NOMO-1 (cell line): ENCODE results near the gene TCHHL1.

Experiments used
- DNase-seq, 2 experiments: peaks; one replicate each; lab custom pipeline; 2025; ENCODE audit not compliant: unreplicated experiment in 2 of 2; lab: John Stamatoyannopoulos, UW

Gene TCHHL1

GRCh38 chr1:152089014-152089674 lies at the start of gene TCHHL1:
TCHHL1 (minus strand) TSS chr1:152089064; CDS start chr1:152088143, 921 bp downstream.
- no peak for DNase-seq

- no peak for DNase-seq
These were observed 48.4 kb upstream of the TCHHL1 start for GRCh38 chr1:152137215-152137614.

GRCh38 chr1:152130186-152130585 lies 41.3 kb upstream of the TCHHL1 start:
- no peak for DNase-seq

- DNase-seq: no peak
These were observed 38.8 kb upstream of the TCHHL1 start for GRCh38 chr1:152127673-152128072.

- DNase-seq: no peak
These were observed 37.1 kb upstream of the TCHHL1 start for GRCh38 chr1:152125834-152126443.

GRCh38 chr1:152118915-152119314 lies 30.1 kb upstream of the TCHHL1 start:
- peak in 1 of 2 experiments; percentile 33 for DNase-seq

GRCh38 chr1:152115344-152115743 lies 26.5 kb upstream of the TCHHL1 start, which contains the start of gene TCHH:
TCHH (minus strand) TSS chr1:152115444; CDS start chr1:152114080, 1,364 bp downstream.
- no peak for DNase-seq

- DNase-seq: no peak
These were observed 24.1 kb upstream of the TCHHL1 start for GRCh38 chr1:152112885-152113432.

- peak in 1 of 2 experiments; percentile 8 for DNase-seq
These were observed 23.4 kb upstream of the TCHHL1 start for GRCh38 chr1:152112101-152112884.

- peak; percentile 52 to 56 for DNase-seq
These were observed 22.7 kb upstream of the TCHHL1 start for GRCh38 chr1:152111515-152111968.

GRCh38 chr1:152110860-152111514 lies 22.1 kb upstream of the TCHHL1 start:
- peak; percentile 56 to 64 for DNase-seq

- peak in 1 of 2 experiments; percentile 60 for DNase-seq
These were observed 21.5 kb upstream of the TCHHL1 start for GRCh38 chr1:152110365-152110859.

- no peak for DNase-seq
These were observed 21.1 kb upstream of the TCHHL1 start for GRCh38 chr1:152109998-152110294.

- DNase-seq: no peak
These were observed 20.6 kb upstream of the TCHHL1 start for GRCh38 chr1:152109231-152109997.

- no peak for DNase-seq
These were observed 20.0 kb upstream of the TCHHL1 start for GRCh38 chr1:152108882-152109222.

GRCh38 chr1:152107984-152108881 lies 19.4 kb upstream of the TCHHL1 start:
- peak in 1 of 2 experiments; percentile 14 for DNase-seq

GRCh38 chr1:152107031-152107983 lies 18.4 kb upstream of the TCHHL1 start:
- peak in 1 of 2 experiments; percentile 17 for DNase-seq

GRCh38 chr1:152104854-152105253 lies 16.0 kb upstream of the TCHHL1 start:
- no peak for DNase-seq
